ENCODE measurements around the gene ADNP2.

Gene ADNP2

DNA sequence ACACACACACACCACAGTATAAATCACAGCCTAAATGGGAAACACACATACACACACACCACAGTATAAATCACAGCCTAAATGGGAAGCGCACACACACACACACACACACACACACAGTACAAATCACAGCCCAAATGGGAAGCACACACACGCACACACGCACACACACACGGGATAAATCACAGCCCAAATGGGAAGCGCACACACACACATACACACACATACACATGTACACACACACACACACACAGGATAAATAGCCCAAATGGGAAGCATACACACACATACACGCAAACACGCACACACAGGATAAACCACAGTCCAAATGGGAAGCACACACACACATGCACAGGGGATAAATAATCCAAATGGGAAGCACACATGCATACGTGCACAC, 68.1 kb downstream of the ADNP2 start:
- H3K9me3 ChIP-seq (replicated peaks in 1 of 2; ENCODE audit: control insufficient read depth in 2 of 2, insufficient read depth in 1 of 2, low read depth in 1 of 2, low read length in 2 of 2), result no peaks in the 10 kb centered on the region

DNA sequence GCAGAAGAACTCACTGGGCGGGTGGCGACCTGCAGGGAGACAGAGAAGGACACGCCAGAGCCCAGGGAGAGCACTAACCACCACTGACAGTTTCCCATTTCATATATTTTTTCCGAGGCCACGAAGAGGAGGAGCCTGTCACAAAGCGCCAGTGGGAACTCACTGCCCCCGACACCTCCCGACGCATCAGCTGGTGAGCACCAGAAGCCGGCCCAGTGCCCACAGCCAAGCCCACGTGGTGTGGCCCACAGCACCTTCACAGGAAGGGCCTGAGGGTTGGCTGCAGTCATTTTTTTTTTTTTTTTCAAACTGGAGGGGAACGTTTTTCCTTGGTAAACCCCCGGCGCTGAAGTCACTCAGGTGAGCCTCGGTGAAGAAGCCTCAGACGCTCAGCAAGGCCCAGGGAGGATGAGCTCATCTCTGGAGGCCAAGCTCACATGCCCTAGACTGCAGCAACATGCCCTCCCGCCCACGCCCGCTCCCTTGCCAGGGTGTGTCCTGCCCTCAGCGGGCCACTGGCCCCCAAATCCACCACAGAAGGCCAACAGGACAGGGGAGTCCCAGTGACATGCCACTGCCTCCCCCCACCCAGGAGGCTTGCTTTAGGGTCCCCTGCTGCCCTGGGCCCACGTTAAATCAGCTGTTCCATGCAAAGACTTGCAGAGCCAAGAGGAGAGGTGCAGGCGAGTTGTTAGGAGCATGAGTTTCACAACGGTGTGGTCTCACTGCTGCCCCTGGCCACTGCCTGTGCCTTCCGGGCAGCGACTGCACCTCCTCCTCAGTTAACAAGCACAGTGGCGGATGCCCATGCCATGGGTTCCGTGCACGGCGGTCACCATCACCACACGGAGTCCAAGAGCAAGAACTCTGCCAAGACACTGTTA, 70.1 kb downstream of the ADNP2 start:
- peak overlapping the region; percentile 32 for H3K23ac ChIP-seq (ENCODE audit: low read depth, low read length, poor library complexity)
- H2AFZ ChIP-seq (ENCODE audit: low read length), result no peak overlapping the region
- H3K4me1 ChIP-seq (ENCODE audit: control insufficient read depth in 2 of 2, insufficient read depth in 1 of 2, low read depth in 1 of 2, low read length in 2 of 2), result peaks cover 0 to 3% of the 10 kb centered on the region in 2 donors
- no peak overlapping the region for H2BK12ac ChIP-seq (ENCODE audit: low read length)
- H3K9me3 ChIP-seq (replicated peaks in 1 of 2; ENCODE audit: control insufficient read depth in 2 of 2, insufficient read depth in 1 of 2, low read depth in 1 of 2, low read length in 2 of 2), result no peaks in the 10 kb centered on the region
- H2BK5ac ChIP-seq (ENCODE audit: low read length), result no peak overlapping the region
- H4K8ac ChIP-seq (ENCODE audit: low read depth, low read length), result no peak overlapping the region
- no peaks in the 10 kb centered on the region for H3K79me1 ChIP-seq (ENCODE audit: low read depth, low read length)
- no peak overlapping the region for H3K18ac ChIP-seq (ENCODE audit: low read length)
- no CpG with 5 or more reads among the region's 30 CpGs for WGBS, 2 donors (ENCODE audit: extremely low coverage in 2 of 2, insufficient read length in 2 of 2, insufficient replicate concordance in 1 of 2)
- H3K27ac ChIP-seq (replicated peaks; ENCODE audit: low read length), result no peak overlapping the region
- no peak overlapping the region for H3K9ac ChIP-seq (ENCODE audit: low read depth, low read length, poor library complexity)
- peaks cover 0 to 20% of the 10 kb centered on the region in 2 donors for H3K36me3 ChIP-seq (replicated peaks in 1 of 2; ENCODE audit: control insufficient read depth in 2 of 2, insufficient read depth in 2 of 2, low read length in 2 of 2)
- H3K4me2 ChIP-seq (ENCODE audit: insufficient read depth, low read length, poor library complexity, severe bottlenecking), result no peak overlapping the region
- H2BK120ac ChIP-seq (ENCODE audit: low read depth, low read length), result no peak overlapping the region
- peak overlapping the region; percentile 45 for H3K4ac ChIP-seq (ENCODE audit: low read length)
- H2AK5ac ChIP-seq (ENCODE audit: low read depth, low read length), result no peak overlapping the region
- no peak overlapping the region for H4K91ac ChIP-seq (ENCODE audit: low read depth, low read length, poor library complexity)
- H3K14ac ChIP-seq (ENCODE audit: low read length), result no peak overlapping the region
- DNase-seq (ENCODE audit: low spot score), result no peak
- H3K4me3 ChIP-seq (ENCODE audit: low read length in 2 of 2), result peak overlapping the region in 1 of 2 donors; percentile 57
- no peaks in the 10 kb centered on the region for H3K27me3 ChIP-seq (ENCODE audit: control insufficient read depth in 3 of 3, insufficient read depth in 3 of 3, low read depth in 1 of 3, low read length in 3 of 3)
- H2BK15ac ChIP-seq (ENCODE audit: low read length), result no peak overlapping the region

More for the DNA sequence above, 68.1 kb downstream of the ADNP2 start:
- Histone ChIP-seq H2BK120ac (ENCODE audit: low read depth, low read length) (no peak overlapping the region), H4K91ac (ENCODE audit: low read depth, low read length, poor library complexity) (no peak overlapping the region), H2AK5ac (ENCODE audit: low read depth, low read length) (no peak overlapping the region), H3K4me3 (ENCODE audit: low read length in 2 of 2) (peak overlapping the region in 1 of 2 donors; percentile 53), H3K27ac (replicated peaks; ENCODE audit: low read length) (no peak overlapping the region), H3K23ac (ENCODE audit: low read depth, low read length, poor library complexity) (no peak overlapping the region), H3K9ac (ENCODE audit: low read depth, low read length, poor library complexity) (no peak overlapping the region), H3K4me1 (ENCODE audit: control insufficient read depth in 2 of 2, insufficient read depth in 1 of 2, low read depth in 1 of 2, low read length in 2 of 2) (peaks cover 0 to 3% of the 10 kb centered on the region in 2 donors), H2BK15ac (ENCODE audit: low read length) (no peak overlapping the region), H3K18ac (ENCODE audit: low read length) (no peak overlapping the region), H3K27me3 (ENCODE audit: control insufficient read depth in 3 of 3, insufficient read depth in 3 of 3, low read depth in 1 of 3, low read length in 3 of 3) (no peaks in the 10 kb centered on the region), H2BK5ac (ENCODE audit: low read length) (no peak overlapping the region), H3K4ac (ENCODE audit: low read length) (no peak overlapping the region), H3K14ac (ENCODE audit: low read length) (no peak overlapping the region), H4K8ac (ENCODE audit: low read depth, low read length) (no peak overlapping the region), H3K79me1 (ENCODE audit: low read depth, low read length) (peaks cover 2% of the 10 kb centered on the region), H3K4me2 (ENCODE audit: insufficient read depth, low read length, poor library complexity, severe bottlenecking) (no peak overlapping the region), H2BK12ac (ENCODE audit: low read length) (no peak overlapping the region), H3K36me3 (replicated peaks in 1 of 2; ENCODE audit: control insufficient read depth in 2 of 2, insufficient read depth in 2 of 2, low read length in 2 of 2) (peaks cover 0 to 11% of the 10 kb centered on the region in 2 donors), H2AFZ (ENCODE audit: low read length) (no peak overlapping the region)
- DNase-seq (ENCODE audit: low spot score), result no peak
- WGBS, 2 donors (ENCODE audit: extremely low coverage in 2 of 2, insufficient read length in 2 of 2, insufficient replicate concordance in 1 of 2), result no CpG with 5 or more reads among the region's 8 CpGs

DNA sequence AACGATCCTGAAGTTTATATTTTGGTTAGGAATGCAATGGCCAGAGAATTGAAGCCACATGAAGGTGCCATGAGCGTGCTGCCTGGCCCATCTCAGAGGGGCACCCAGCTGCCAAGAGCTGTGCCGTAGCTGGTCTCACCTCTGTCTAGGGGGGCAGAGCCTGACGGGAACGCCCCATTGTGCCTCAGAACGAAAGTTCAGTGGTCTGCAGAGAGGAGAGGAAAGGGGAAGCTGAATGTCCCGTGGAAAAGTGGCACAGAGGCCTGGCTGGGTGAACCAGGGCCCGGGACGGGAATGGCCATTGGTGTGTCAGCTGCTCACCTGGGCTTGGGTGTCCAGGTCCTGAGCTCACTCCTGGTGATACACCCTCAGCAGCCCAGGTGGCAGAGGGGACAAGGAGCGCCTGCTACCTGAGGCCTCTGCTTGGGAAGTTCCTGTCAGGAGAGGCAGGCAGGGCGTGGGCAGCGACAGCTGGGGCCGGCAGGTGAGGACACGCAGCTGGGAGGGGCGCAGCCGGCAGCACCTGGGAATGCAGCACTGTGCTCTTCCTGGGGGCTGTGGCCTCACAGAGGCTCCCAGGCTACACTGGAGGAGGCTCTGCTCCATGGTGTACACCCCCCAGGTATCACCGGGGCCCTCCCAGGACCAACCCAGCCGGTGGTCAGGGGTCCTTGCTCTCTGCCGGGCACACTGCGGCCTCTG, 70.9 kb downstream of the ADNP2 start:
- Histone ChIP-seq H3K18ac (ENCODE audit: low read length) (no peak overlapping the region), H3K9ac (ENCODE audit: low read depth, low read length, poor library complexity) (no peak overlapping the region), H2BK5ac (ENCODE audit: low read length) (no peak overlapping the region), H3K36me3 (replicated peaks in 1 of 2; ENCODE audit: control insufficient read depth in 2 of 2, insufficient read depth in 2 of 2, low read length in 2 of 2) (peaks cover 0 to 20% of the 10 kb centered on the region in 2 donors), H3K14ac (ENCODE audit: low read length) (no peak overlapping the region), H3K23ac (ENCODE audit: low read depth, low read length, poor library complexity) (no peak overlapping the region), H2BK12ac (ENCODE audit: low read length) (no peak overlapping the region), H3K4me2 (ENCODE audit: insufficient read depth, low read length, poor library complexity, severe bottlenecking) (no peak overlapping the region), H3K4ac (ENCODE audit: low read length) (no peak overlapping the region), H3K27me3 (ENCODE audit: control insufficient read depth in 3 of 3, insufficient read depth in 3 of 3, low read depth in 1 of 3, low read length in 3 of 3) (no peaks in the 10 kb centered on the region), H3K4me3 (ENCODE audit: low read length in 2 of 2) (no peak overlapping the region), H3K9me3 (replicated peaks in 1 of 2; ENCODE audit: control insufficient read depth in 2 of 2, insufficient read depth in 1 of 2, low read depth in 1 of 2, low read length in 2 of 2) (no peaks in the 10 kb centered on the region), H4K8ac (ENCODE audit: low read depth, low read length) (no peak overlapping the region), H4K91ac (ENCODE audit: low read depth, low read length, poor library complexity) (no peak overlapping the region), H2BK15ac (ENCODE audit: low read length) (no peak overlapping the region), H2BK120ac (ENCODE audit: low read depth, low read length) (no peak overlapping the region), H3K27ac (replicated peaks; ENCODE audit: low read length) (no peak overlapping the region), H2AFZ (ENCODE audit: low read length) (no peak overlapping the region), H3K4me1 (ENCODE audit: control insufficient read depth in 2 of 2, insufficient read depth in 1 of 2, low read depth in 1 of 2, low read length in 2 of 2) (peaks cover 0 to 3% of the 10 kb centered on the region in 2 donors), H2AK5ac (ENCODE audit: low read depth, low read length) (no peak overlapping the region), H3K79me1 (ENCODE audit: low read depth, low read length) (no peaks in the 10 kb centered on the region)
- no peak for DNase-seq (ENCODE audit: low spot score)
- no CpG with 5 or more reads among the region's 20 CpGs for WGBS, 2 donors (ENCODE audit: extremely low coverage in 2 of 2, insufficient read length in 2 of 2, insufficient replicate concordance in 1 of 2)

Data from neuronal stem cell (in vitro differentiated cells).